Left lobe of liver (tissue), 2 donors: ENCODE results near the gene KIT. TPM values are rescaled to one million over a fixed set of nuclear protein-coding genes. Genes with fewer than 3 reads are reported as not detected.
"Not testable (repeated sequence)": the region's sequence is repeated elsewhere in the genome, so short reads cannot be mapped to it uniquely, and the experiment has no call there.

ENCODE experiments used
- ATAC-seq: fragments of 200-7000 bp; cut with Tn5 transposase; one replicate; pipeline ENCODE4 v1.9.1; 2020; ENCODE audit warnings: mild to moderate bottlenecking, moderate library complexity
- DNase-seq: peaks from one replicate; pipeline ENCODE4 v3.0.0-alpha.2; 2020; ENCODE audit warnings: low spot score
- total RNA-seq: library from RNA; stranded (reverse); gene quantifications from one replicate; pipeline ENCODE4 v1.2.1, GENCODE V29; 2021
- donor health status: DM: no; HTN: no; CAD: no; lungs with moderate emphysema.
- donor health status: DM: no; HTN: yes; CAD: no.

Gene KIT
- total RNA-seq: 0.23 TPM

GRCh38 chr4:54657551-54658251, at the start of gene KIT:
TSS of gene KIT (plus strand) at chr4:54657957. CDS start at chr4:54658015, 58 bp downstream.
- ATAC-seq: peak; percentile 45
- no peak for DNase-seq

GRCh38 chr4:54609310-54609709, 48.4 kb upstream of the KIT start:
- ATAC-seq: no peak
- DNase-seq: no peak

- no peak for DNase-seq
- no peak for ATAC-seq
Observed at GRCh38 chr4:54614149-54614548, 43.6 kb upstream of the KIT start.

- ATAC-seq: no peak
Observed at GRCh38 chr4:54620773-54621172, 37.0 kb upstream of the KIT start.

GRCh38 chr4:54625391-54625790, 32.4 kb upstream of the KIT start:
- DNase-seq: no peak
- ATAC-seq: no peak

More at GRCh38 chr4:54620773-54621172, 37.0 kb upstream of the KIT start:
- no peak for DNase-seq

- ATAC-seq: peak; percentile 39
- no peak for DNase-seq
Observed at GRCh38 chr4:54626113-54626512, 31.6 kb upstream of the KIT start.

GRCh38 chr4:54632537-54632936, 25.2 kb upstream of the KIT start:
- ATAC-seq (no peak), DNase-seq (no peak)

GRCh38 chr4:54633102-54633740, 24.5 kb upstream of the KIT start:
- not testable (repeated sequence) for DNase-seq, ATAC-seq

- ATAC-seq (no peak), DNase-seq (no peak)
Observed at GRCh38 chr4:54635318-54635717, 22.4 kb upstream of the KIT start.

GRCh38 chr4:54637325-54637724, 20.4 kb upstream of the KIT start:
- ATAC-seq (no peak), DNase-seq (no peak)

- ATAC-seq: not testable (repeated sequence)
Observed at GRCh38 chr4:54641101-54641500, 16.7 kb upstream of the KIT start.

GRCh38 chr4:54643172-54643571, 14.6 kb upstream of the KIT start:
- ATAC-seq: no peak
- DNase-seq: no peak

More at GRCh38 chr4:54641101-54641500, 16.7 kb upstream of the KIT start:
- not testable (repeated sequence) for DNase-seq

GRCh38 chr4:54643958-54644751, 13.6 kb upstream of the KIT start:
- DNase-seq (no peak), ATAC-seq (no peak)

GRCh38 chr4:54645830-54646229, 11.9 kb upstream of the KIT start:
- no peak for ATAC-seq

GRCh38 chr4:54647070-54647469, 10.7 kb upstream of the KIT start:
- no peak for DNase-seq
- no peak for ATAC-seq

More at GRCh38 chr4:54645830-54646229, 11.9 kb upstream of the KIT start:
- DNase-seq: no peak

- DNase-seq: no peak
- no peak for ATAC-seq
Observed at GRCh38 chr4:54651050-54651449, 6.7 kb upstream of the KIT start.

- ATAC-seq (no peak), DNase-seq (no peak)
Observed at GRCh38 chr4:54654753-54655152, 3.0 kb upstream of the KIT start.

GRCh38 chr4:54657185-54657550, 589 bp upstream of the KIT start:
- DNase-seq (no peak), ATAC-seq (no peak)

GRCh38 chr4:54658252-54659093, 716 bp downstream of the KIT start:
- DNase-seq (peak; percentile 56), ATAC-seq (peak; percentile 81)

GRCh38 chr4:54659313-54659712, 1.6 kb downstream of the KIT start:
- ATAC-seq (peak; percentile 14), DNase-seq (no peak)
